ENCODE data around the gene POFUT2. TPM values are rescaled to one million over a fixed set of nuclear protein-coding genes. Genes with fewer than 3 reads are reported as not detected.

Gene POFUT2
- total RNA-seq, 1 experiment from 2014 or later = 25.1 TPM

DNA sequence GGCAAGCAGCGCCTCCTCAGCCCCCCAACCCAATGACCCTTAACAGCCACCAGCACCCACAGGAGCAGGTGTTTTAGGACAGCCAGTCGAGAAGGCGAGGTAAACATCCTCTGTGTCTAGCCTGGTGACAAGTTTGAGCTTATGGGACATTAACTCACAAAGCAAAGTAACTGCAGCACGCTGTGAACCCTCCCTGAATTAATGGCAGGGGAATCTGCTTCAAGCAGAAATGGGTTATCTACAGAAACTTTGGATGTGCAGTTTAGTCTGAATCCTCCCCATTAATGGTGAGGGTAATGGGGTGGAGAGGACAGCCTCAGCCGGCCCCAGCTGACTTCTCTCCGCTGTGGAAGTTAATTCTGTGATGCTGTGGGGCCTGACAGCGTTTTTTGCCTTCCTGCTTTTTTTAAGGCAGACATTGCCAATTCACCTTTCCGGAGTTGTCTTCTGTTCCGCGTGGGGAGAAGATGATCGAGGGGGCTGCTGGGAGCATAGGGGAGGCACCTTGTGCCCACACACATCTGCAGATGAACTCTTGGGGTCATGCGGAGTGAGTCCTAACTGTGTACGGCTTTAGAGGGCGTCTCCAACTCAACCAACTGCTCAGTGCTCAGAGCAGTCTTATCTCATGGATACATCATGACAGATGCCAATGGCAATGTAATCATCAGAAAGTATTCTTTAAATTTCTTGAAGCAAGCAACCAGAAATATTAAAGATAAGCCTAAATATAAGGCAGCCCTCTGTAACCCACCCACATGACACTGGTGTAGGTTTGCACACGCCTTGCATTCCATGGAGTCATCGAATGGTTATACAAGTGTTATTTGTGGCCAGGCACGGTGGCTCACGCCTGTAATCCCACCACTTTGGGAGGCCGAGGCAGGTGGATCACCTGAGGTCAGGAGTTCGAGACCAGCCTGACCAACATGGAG lies 41.0 kb downstream of the POFUT2 start:
- peaks cover 14% of the 10 kb centered on the region for H3K9me3 ChIP-seq (ENCODE audit: low read depth, low read length, poor library complexity, severe bottlenecking)
- no TSS peak for BruUV-seq (replicated peaks)
- TF ChIP-seq, protein P1, sequence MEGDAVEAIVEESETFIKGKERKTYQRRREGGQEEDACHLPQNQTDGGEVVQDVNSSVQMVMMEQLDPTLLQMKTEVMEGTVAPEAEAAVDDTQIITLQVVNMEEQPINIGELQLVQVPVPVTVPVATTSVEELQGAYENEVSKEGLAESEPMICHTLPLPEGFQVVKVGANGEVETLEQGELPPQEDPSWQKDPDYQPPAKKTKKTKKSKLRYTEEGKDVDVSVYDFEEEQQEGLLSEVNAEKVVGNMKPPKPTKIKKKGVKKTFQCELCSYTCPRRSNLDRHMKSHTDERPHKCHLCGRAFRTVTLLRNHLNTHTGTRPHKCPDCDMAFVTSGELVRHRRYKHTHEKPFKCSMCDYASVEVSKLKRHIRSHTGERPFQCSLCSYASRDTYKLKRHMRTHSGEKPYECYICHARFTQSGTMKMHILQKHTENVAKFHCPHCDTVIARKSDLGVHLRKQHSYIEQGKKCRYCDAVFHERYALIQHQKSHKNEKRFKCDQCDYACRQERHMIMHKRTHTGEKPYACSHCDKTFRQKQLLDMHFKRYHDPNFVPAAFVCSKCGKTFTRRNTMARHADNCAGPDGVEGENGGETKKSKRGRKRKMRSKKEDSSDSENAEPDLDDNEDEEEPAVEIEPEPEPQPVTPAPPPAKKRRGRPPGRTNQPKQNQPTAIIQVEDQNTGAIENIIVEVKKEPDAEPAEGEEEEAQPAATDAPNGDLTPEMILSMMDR (conservative IDR thresholded peaks at IDR 0.05; ENCODE audit: low read depth, low read length) = no peak
- TF ChIP-seq EZH2 (IDR thresholded peaks at IDR 0.05; ENCODE audit: borderline replicate concordance, low read depth, low read length, poor library complexity, severe bottlenecking) = no peak
- H3K36me3 ChIP-seq (ENCODE audit: insufficient read depth, low read length, poor library complexity, severe bottlenecking) = no peaks in the 10 kb centered on the region
- H3K27ac ChIP-seq (ENCODE audit: low read depth, low read length, poor library complexity, severe bottlenecking) = no peak overlapping the region
- DNase-seq (ENCODE audit: low spot score) = no peak
- ChIA-PET CTCF (no interaction called here), POLR2A (ENCODE audit: low non-redundant PET) (no interaction called here)
- H3K27me3 ChIP-seq (replicated peaks; ENCODE audit: insufficient read depth, low read depth, low read length, poor library complexity) = no peaks in the 10 kb centered on the region
- H3K4me1 ChIP-seq (ENCODE audit: insufficient read depth, low read length, poor library complexity, severe bottlenecking) = no peaks in the 10 kb centered on the region
- H3K4me3 ChIP-seq (ENCODE audit: low read depth, low read length, poor library complexity, severe bottlenecking) = no peak overlapping the region
- intact Hi-C loops (cut with micrococcal nuclease; ENCODE audit: unreplicated experiment) = no loop called here

DNA sequence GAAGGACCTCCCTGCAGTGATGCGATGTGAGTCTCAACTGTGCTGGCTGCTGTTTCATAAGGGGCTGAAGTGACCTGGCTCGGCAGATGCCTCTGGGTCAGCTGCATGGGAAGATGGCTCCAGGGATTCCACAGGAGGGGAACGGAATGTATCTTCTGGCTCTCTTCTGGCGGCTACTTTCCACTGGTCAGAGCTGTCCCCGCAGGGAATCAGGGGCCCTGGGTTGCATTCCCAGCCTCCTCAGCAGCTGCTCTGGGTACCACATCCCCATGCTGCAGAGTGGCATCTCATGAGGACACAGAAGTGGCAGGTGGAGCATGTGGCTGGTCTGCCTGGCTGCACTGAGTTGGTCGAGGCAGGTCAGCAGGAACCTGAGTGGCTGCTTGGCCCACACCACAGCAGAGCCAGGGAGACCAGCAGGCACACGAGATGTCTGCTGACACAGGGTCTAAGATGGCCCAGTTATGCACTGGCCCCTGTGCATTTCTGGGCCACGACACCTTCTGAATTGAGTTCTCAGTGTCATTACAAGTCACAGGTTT lies 42.8 kb downstream of the POFUT2 start:
- Histone ChIP-seq H3K27me3 (replicated peaks; ENCODE audit: insufficient read depth, low read depth, low read length, poor library complexity) (no peaks in the 10 kb centered on the region), H3K9me3 (ENCODE audit: low read depth, low read length, poor library complexity, severe bottlenecking) (peaks cover 14% of the 10 kb centered on the region), H3K27ac (ENCODE audit: low read depth, low read length, poor library complexity, severe bottlenecking) (no peak overlapping the region), H3K4me3 (ENCODE audit: low read depth, low read length, poor library complexity, severe bottlenecking) (no peak overlapping the region), H3K4me1 (ENCODE audit: insufficient read depth, low read length, poor library complexity, severe bottlenecking) (no peaks in the 10 kb centered on the region), H3K36me3 (ENCODE audit: insufficient read depth, low read length, poor library complexity, severe bottlenecking) (no peaks in the 10 kb centered on the region)
- ChIA-PET CTCF (no interaction called here), POLR2A (ENCODE audit: low non-redundant PET) (no interaction called here)
- intact Hi-C loops (cut with micrococcal nuclease; ENCODE audit: unreplicated experiment) = no loop called here
- no peak for TF ChIP-seq EZH2 (IDR thresholded peaks at IDR 0.05; ENCODE audit: borderline replicate concordance, low read depth, low read length, poor library complexity, severe bottlenecking)
- TF ChIP-seq, protein P1 (conservative IDR thresholded peaks at IDR 0.05; ENCODE audit: low read depth, low read length) = no peak
- BruUV-seq (replicated peaks) = no TSS peak
- DNase-seq (ENCODE audit: low spot score) = no peak

DNA sequence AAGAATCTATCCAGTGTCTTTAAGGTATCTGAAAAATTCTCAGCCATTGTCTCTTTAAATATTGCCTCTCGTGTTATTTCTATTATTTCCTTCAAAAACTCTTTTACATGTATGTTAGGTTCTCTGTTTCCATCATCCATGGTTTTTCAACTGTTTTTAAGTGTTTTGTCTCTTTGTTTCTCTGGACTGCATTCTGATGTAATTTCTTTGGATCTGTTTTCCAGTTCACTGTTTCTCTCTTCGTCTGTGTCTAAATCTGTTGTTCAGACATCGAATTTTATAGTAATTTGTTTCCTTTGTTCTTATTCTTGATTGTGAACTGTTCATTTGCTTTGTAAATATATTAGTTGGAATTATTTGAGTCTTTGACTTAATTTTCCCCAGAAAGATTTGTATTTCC lies 44.1 kb downstream of the POFUT2 start:
- ChIA-PET POLR2A (ENCODE audit: low non-redundant PET) (no interaction called here), CTCF (no interaction called here)
- Histone ChIP-seq H3K27ac (ENCODE audit: low read depth, low read length, poor library complexity, severe bottlenecking) (no peak overlapping the region), H3K9me3 (ENCODE audit: low read depth, low read length, poor library complexity, severe bottlenecking) (peaks cover 14% of the 10 kb centered on the region), H3K27me3 (replicated peaks; ENCODE audit: insufficient read depth, low read depth, low read length, poor library complexity) (no peaks in the 10 kb centered on the region), H3K4me3 (ENCODE audit: low read depth, low read length, poor library complexity, severe bottlenecking) (no peak overlapping the region), H3K4me1 (ENCODE audit: insufficient read depth, low read length, poor library complexity, severe bottlenecking) (no peaks in the 10 kb centered on the region), H3K36me3 (ENCODE audit: insufficient read depth, low read length, poor library complexity, severe bottlenecking) (no peaks in the 10 kb centered on the region)
- intact Hi-C loops (cut with micrococcal nuclease; ENCODE audit: unreplicated experiment) = no loop called here
- no TSS peak for BruUV-seq (replicated peaks)
- TF ChIP-seq, protein P1 (conservative IDR thresholded peaks at IDR 0.05; ENCODE audit: low read depth, low read length) = no peak
- no peak for TF ChIP-seq EZH2 (IDR thresholded peaks at IDR 0.05; ENCODE audit: borderline replicate concordance, low read depth, low read length, poor library complexity, severe bottlenecking)
- DNase-seq (ENCODE audit: low spot score) = no peak
